Measurements from ENCODE around the gene SLIT3.

SLIT3 gene

GRCh38 chr5:168931638-168932345 is 369.1 kb downstream of the SLIT3 start:
- no peaks in the 10 kb centered on the region for H3K9me3 ChIP-seq (ENCODE audit: low read depth, low read length)
- H3K4me3 ChIP-seq = no peak overlapping the region
- H3K27ac ChIP-seq = no peak overlapping the region
- DNase-seq (ENCODE audit: low read depth, low spot score) = no peak
- TF ChIP-seq EZH2 (IDR thresholded peaks at IDR 0.05) (no peak), POLR2AphosphoS5 (IDR thresholded peaks at IDR 0.05; ENCODE audit: borderline replicate concordance, low read depth, low read length) (no peak), FOXP2 (optimal IDR thresholded peaks at IDR 0.05; ENCODE audit: control extremely low read depth, extremely low read length, insufficient read depth) (no peak)
- H3K36me3 ChIP-seq (ENCODE audit: insufficient read depth, low read length) = no peaks in the 10 kb centered on the region
- H3K9ac ChIP-seq (ENCODE audit: insufficient read length) = no peak overlapping the region

GRCh38 chr5:168929656-168930055 is 371.3 kb downstream of the SLIT3 start:
- Histone ChIP-seq H3K9me3 (ENCODE audit: low read depth, low read length) (no peaks in the 10 kb centered on the region), H3K4me3 (no peak overlapping the region), H3K27ac (no peak overlapping the region), H3K9ac (ENCODE audit: insufficient read length) (no peak overlapping the region), H3K36me3 (ENCODE audit: insufficient read depth, low read length) (no peaks in the 10 kb centered on the region)
- DNase-seq (ENCODE audit: low read depth, low spot score) = no peak
- no peak for TF ChIP-seq EZH2 (IDR thresholded peaks at IDR 0.05)
- no peak for TF ChIP-seq FOXP2 (optimal IDR thresholded peaks at IDR 0.05; ENCODE audit: control extremely low read depth, extremely low read length, insufficient read depth)
- no peak for TF ChIP-seq POLR2AphosphoS5 (IDR thresholded peaks at IDR 0.05; ENCODE audit: borderline replicate concordance, low read depth, low read length)

- Histone ChIP-seq H3K36me3 (ENCODE audit: insufficient read depth, low read length) (no peaks in the 10 kb centered on the region), H3K9ac (ENCODE audit: insufficient read length) (no peak overlapping the region), H3K9me3 (ENCODE audit: low read depth, low read length) (no peaks in the 10 kb centered on the region), H3K27ac (no peak overlapping the region), H3K4me3 (no peak overlapping the region)
- TF ChIP-seq EZH2 (IDR thresholded peaks at IDR 0.05) (no peak), FOXP2 (optimal IDR thresholded peaks at IDR 0.05; ENCODE audit: control extremely low read depth, extremely low read length, insufficient read depth) (no peak), POLR2AphosphoS5 (IDR thresholded peaks at IDR 0.05; ENCODE audit: borderline replicate concordance, low read depth, low read length) (no peak)
- DNase-seq (ENCODE audit: low read depth, low spot score) = no peak
Measured at GRCh38 chr5:168925160-168925559, 375.8 kb downstream of the SLIT3 start.

GRCh38 chr5:168921147-168921866 is 379.6 kb downstream of the SLIT3 start:
- no peaks in the 10 kb centered on the region for H3K9me3 ChIP-seq (ENCODE audit: low read depth, low read length)
- no peak overlapping the region for H3K9ac ChIP-seq (ENCODE audit: insufficient read length)
- no peak for TF ChIP-seq FOXP2 (optimal IDR thresholded peaks at IDR 0.05; ENCODE audit: control extremely low read depth, extremely low read length, insufficient read depth)
- TF ChIP-seq EZH2 (IDR thresholded peaks at IDR 0.05) = no peak
- TF ChIP-seq POLR2AphosphoS5 (IDR thresholded peaks at IDR 0.05; ENCODE audit: borderline replicate concordance, low read depth, low read length) = no peak
- H3K27ac ChIP-seq = no peak overlapping the region
- DNase-seq (ENCODE audit: low read depth, low spot score) = no peak
- H3K36me3 ChIP-seq (ENCODE audit: insufficient read depth, low read length) = no peaks in the 10 kb centered on the region
- no peak overlapping the region for H3K4me3 ChIP-seq

- Histone ChIP-seq H3K9ac (ENCODE audit: insufficient read length) (no peak overlapping the region), H3K36me3 (ENCODE audit: insufficient read depth, low read length) (no peaks in the 10 kb centered on the region), H3K9me3 (ENCODE audit: low read depth, low read length) (no peaks in the 10 kb centered on the region), H3K4me3 (no peak overlapping the region), H3K27ac (no peak overlapping the region)
- no peak for DNase-seq (ENCODE audit: low read depth, low spot score)
- TF ChIP-seq POLR2AphosphoS5 (IDR thresholded peaks at IDR 0.05; ENCODE audit: borderline replicate concordance, low read depth, low read length) (no peak), EZH2 (IDR thresholded peaks at IDR 0.05) (no peak), FOXP2 (optimal IDR thresholded peaks at IDR 0.05; ENCODE audit: control extremely low read depth, extremely low read length, insufficient read depth) (no peak)
Measured at GRCh38 chr5:168920019-168920810, 380.7 kb downstream of the SLIT3 start.

GRCh38 chr5:168917947-168918600 is 382.9 kb downstream of the SLIT3 start:
- Histone ChIP-seq H3K27ac (no peak overlapping the region), H3K9me3 (ENCODE audit: low read depth, low read length) (no peaks in the 10 kb centered on the region), H3K36me3 (ENCODE audit: insufficient read depth, low read length) (no peaks in the 10 kb centered on the region), H3K4me3 (no peak overlapping the region), H3K9ac (ENCODE audit: insufficient read length) (no peak overlapping the region)
- DNase-seq (ENCODE audit: low read depth, low spot score) = no peak
- TF ChIP-seq EZH2 (IDR thresholded peaks at IDR 0.05) (no peak), FOXP2 (optimal IDR thresholded peaks at IDR 0.05; ENCODE audit: control extremely low read depth, extremely low read length, insufficient read depth) (no peak), POLR2AphosphoS5 (IDR thresholded peaks at IDR 0.05; ENCODE audit: borderline replicate concordance, low read depth, low read length) (no peak)

- no peak overlapping the region for H3K27ac ChIP-seq
- no peaks in the 10 kb centered on the region for H3K36me3 ChIP-seq (ENCODE audit: insufficient read depth, low read length)
- H3K9me3 ChIP-seq (ENCODE audit: low read depth, low read length) = no peaks in the 10 kb centered on the region
- TF ChIP-seq FOXP2 (optimal IDR thresholded peaks at IDR 0.05; ENCODE audit: control extremely low read depth, extremely low read length, insufficient read depth) (no peak), EZH2 (IDR thresholded peaks at IDR 0.05) (no peak), POLR2AphosphoS5 (IDR thresholded peaks at IDR 0.05; ENCODE audit: borderline replicate concordance, low read depth, low read length) (no peak)
- H3K9ac ChIP-seq (ENCODE audit: insufficient read length) = no peak overlapping the region
- no peak for DNase-seq (ENCODE audit: low read depth, low spot score)
- no peak overlapping the region for H3K4me3 ChIP-seq
Measured at GRCh38 chr5:168916852-168917251, 384.1 kb downstream of the SLIT3 start.

- Histone ChIP-seq H3K4me3 (no peak overlapping the region), H3K9ac (ENCODE audit: insufficient read length) (no peak overlapping the region), H3K9me3 (ENCODE audit: low read depth, low read length) (no peaks in the 10 kb centered on the region), H3K36me3 (ENCODE audit: insufficient read depth, low read length) (no peaks in the 10 kb centered on the region), H3K27ac (no peak overlapping the region)
- no peak for DNase-seq (ENCODE audit: low read depth, low spot score)
- TF ChIP-seq EZH2 (IDR thresholded peaks at IDR 0.05) (no peak), POLR2AphosphoS5 (IDR thresholded peaks at IDR 0.05; ENCODE audit: borderline replicate concordance, low read depth, low read length) (no peak), FOXP2 (optimal IDR thresholded peaks at IDR 0.05; ENCODE audit: control extremely low read depth, extremely low read length, insufficient read depth) (no peak)
Measured at GRCh38 chr5:168916266-168916665, 384.7 kb downstream of the SLIT3 start.

All from SK-N-MC (cell line).